ENCODE data around the gene ZNF146. TPM values are rescaled to one million over a fixed set of nuclear protein-coding genes. Genes with fewer than 3 reads are reported as not detected.
"Not testable (repeated sequence)": the region's sequence is repeated elsewhere in the genome, so short reads cannot be mapped to it uniquely, and the experiment has no call there.

The ZNF146 gene
- total and polyA plus RNA-seq, 2 experiments from 2014 or later: 143 to 249 TPM

DNA sequence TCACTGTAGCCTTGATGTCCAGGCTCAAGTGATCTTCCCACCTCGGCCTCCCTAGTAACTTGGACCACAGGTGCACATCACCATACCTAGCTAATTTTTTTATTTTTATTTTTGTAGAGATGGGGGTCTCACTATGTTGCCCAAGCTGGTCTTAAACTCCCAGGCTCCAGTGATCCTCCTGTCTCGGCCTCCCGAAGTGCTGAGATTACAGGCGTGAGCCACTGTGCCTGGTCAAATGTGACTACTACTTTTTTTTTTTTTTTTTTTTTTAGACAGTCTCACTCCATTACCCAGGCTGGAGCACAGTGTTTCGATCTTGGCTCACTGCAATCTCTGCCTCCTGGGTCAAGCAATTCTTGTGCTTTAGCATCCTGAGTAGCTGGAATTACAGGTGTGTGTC is 42.1 kb upstream of the ZNF146 start:
- DNase-seq (ENCODE audit: low spot score): no peak
- 0 out of 3 replicates have a peak, but pooled peaks cover 3% of the 10 kb centered on the region for H3K4me1 Mint-ChIP-seq
- peaks cover 11% of the 10 kb centered on the region; the same call in 1 of the 2 replicates for H3F3A ChIP-seq (replicated peaks; ENCODE audit: low read depth)

DNA sequence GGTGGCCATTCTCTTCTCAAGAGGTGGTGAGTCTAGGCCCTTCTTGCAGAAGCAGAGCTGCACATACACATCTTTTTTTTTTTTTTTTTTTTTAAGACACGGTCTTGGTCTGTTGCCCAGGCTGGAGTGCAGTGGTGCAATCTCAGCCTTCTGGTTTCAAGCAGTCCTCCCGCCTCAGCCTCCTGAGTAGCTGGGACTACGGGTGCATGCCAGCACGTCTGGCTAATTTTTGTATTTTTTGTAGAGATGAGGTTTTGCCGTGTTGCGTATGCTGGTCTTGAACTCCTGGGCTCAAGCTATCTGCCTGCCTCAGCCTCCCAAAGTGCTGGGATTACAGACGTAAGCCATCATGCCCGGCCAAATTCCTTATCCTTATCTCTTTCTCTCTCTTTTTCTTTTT is 41.1 kb upstream of the ZNF146 start:
- H3K9me2 ChIP-seq (ENCODE audit: insufficient read depth); H3K4me3 Mint-ChIP-seq; H3K36me3 Mint-ChIP-seq (ENCODE audit: low read depth); H3K4me1 ChIP-seq (ENCODE audit: insufficient read depth); H3K27ac ChIP-seq (ENCODE audit: low read depth); H3K27me3 ChIP-seq (ENCODE audit: insufficient read depth); ATAC-seq; H3K27me3 Mint-ChIP-seq (ENCODE audit: insufficient read depth, low read depth, poor library complexity); DNase-seq (ENCODE audit: low spot score); H3K79me2 ChIP-seq (replicated peaks; ENCODE audit: insufficient read depth); H3K27ac Mint-ChIP-seq; H3K36me3 ChIP-seq (ENCODE audit: insufficient read depth); H3K4me2 ChIP-seq; H2AFZ ChIP-seq; H3K4me1 Mint-ChIP-seq; H4K20me1 ChIP-seq (replicated peaks; ENCODE audit: insufficient read depth); H3K4me3 ChIP-seq: not testable (repeated sequence)
- H3F3A ChIP-seq (replicated peaks; ENCODE audit: low read depth): peaks cover 10% of the 10 kb centered on the region; the same call in 1 of the 2 replicates
- H3K9me3 Mint-ChIP-seq: peaks cover 12% of the 10 kb centered on the region; the same call in 2 of the 3 replicates

More for the DNA sequence above, 42.1 kb upstream of the ZNF146 start:
- Histone ChIP-seq H3K36me3 (ENCODE audit: insufficient read depth) (no peaks in the 10 kb centered on the region), H3K4me1 (ENCODE audit: insufficient read depth) (no peaks in the 10 kb centered on the region), H3K4me2 (no peak overlapping the region), H3K9me2 (ENCODE audit: insufficient read depth) (no peaks in the 10 kb centered on the region), H3K27me3 (ENCODE audit: insufficient read depth) (no peaks in the 10 kb centered on the region), H3K4me3 (no peak overlapping the region), H3K27ac (ENCODE audit: low read depth) (no peak overlapping the region), H4K20me1 (replicated peaks; ENCODE audit: insufficient read depth) (no peaks in the 10 kb centered on the region), H3K79me2 (replicated peaks; ENCODE audit: insufficient read depth) (no peaks in the 10 kb centered on the region), H2AFZ (no peak overlapping the region)
- Mint-ChIP-seq H3K36me3 (ENCODE audit: low read depth) (no peaks in the 10 kb centered on the region; the same call in 2 of the 3 replicates), H3K27me3 (ENCODE audit: insufficient read depth, low read depth, poor library complexity) (peaks cover 9% of the 10 kb centered on the region), H3K9me3 (peaks cover 12% of the 10 kb centered on the region; the same call in 2 of the 3 replicates), H3K4me3 (no peak overlapping the region), H3K27ac (no peak overlapping the region)
- no peak for ATAC-seq
- no peak for TF ChIP-seq JUNB (IDR thresholded peaks at IDR 0.05; ENCODE audit: unreplicated experiment)
- TF ChIP-seq CTCF (conservative IDR thresholded peaks at IDR 0.05; ENCODE audit: low read depth in 2 of 2): no peak
- no peak for TF ChIP-seq POLR2AphosphoS5 (IDR thresholded peaks at IDR 0.05; ENCODE audit: low read depth)

- H3K27ac ChIP-seq (ENCODE audit: low read depth); H2AFZ ChIP-seq; H3K4me1 Mint-ChIP-seq; DNase-seq (ENCODE audit: low spot score); H3K27me3 ChIP-seq (ENCODE audit: insufficient read depth); H3K27me3 Mint-ChIP-seq (ENCODE audit: insufficient read depth, low read depth, poor library complexity); H3K9me2 ChIP-seq (ENCODE audit: insufficient read depth); H3K36me3 ChIP-seq (ENCODE audit: insufficient read depth); H3K4me3 ChIP-seq; H3K27ac Mint-ChIP-seq; ATAC-seq; H3K4me2 ChIP-seq; H3F3A ChIP-seq (replicated peaks; ENCODE audit: low read depth); H3K36me3 Mint-ChIP-seq (ENCODE audit: low read depth); H3K4me1 ChIP-seq (ENCODE audit: insufficient read depth); H3K79me2 ChIP-seq (replicated peaks; ENCODE audit: insufficient read depth); H3K4me3 Mint-ChIP-seq; H4K20me1 ChIP-seq (replicated peaks; ENCODE audit: insufficient read depth): not testable (repeated sequence)
- H3K9me3 Mint-ChIP-seq: peaks cover 12% of the 10 kb centered on the region; the same call in 2 of the 3 replicates
Measured at GRCh38 chr19:36179077-36179476, 35.8 kb upstream of the ZNF146 start.

Data from GM23338 (cell line).